GM12878 (cell line): ENCODE measurements around the gene C1orf210.

Source experiments
- CTCF ChIP-seq, 3 experiments: IDR thresholded peaks in 2 of 3; conservative IDR thresholded peaks in 1 of 3; 2 replicates each; pipeline ENCODE4 v1.5.1; 2011; ENCODE audit warnings: low read depth in 3 of 3, low read length in 3 of 3, mild to moderate bottlenecking in 3 of 3, control low read depth in 2 of 3, moderate library complexity in 2 of 3, inconsistent platforms in 1 of 3, mixed read lengths in 1 of 3; ENCODE audit not compliant: control insufficient read depth in 2 of 3, insufficient read depth in 1 of 3; ENCODE audit errors: extremely low read depth in 1 of 3
- SMAD1 ChIP-seq: fragments of 450-650 bp; IDR thresholded peaks from 2 replicates; pipeline ENCODE4 v1.6.1; 2018; ENCODE audit warnings: mild to moderate bottlenecking, low read depth; ENCODE audit not compliant: partially characterized antibody
- TAF1 ChIP-seq: IDR thresholded peaks from 2 replicates; pipeline ENCODE4 v1.6.1; 2011; ENCODE audit warnings: mild to moderate bottlenecking, low read depth, low read length, borderline replicate concordance

- TF ChIP-seq SMAD1 (no peak), CTCF (IDR thresholded peaks at IDR 0.05 in 2 of 3, conservative IDR thresholded peaks at IDR 0.05 in 1 of 3; ENCODE audit: control insufficient read depth in 2 of 3, extremely low read depth in 1 of 3, insufficient read depth in 1 of 3, low read depth in 3 of 3, low read length in 3 of 3) (no peak), TAF1 (no peak)
Observed at GRCh38 chr1:43292216-43292615, 6.8 kb upstream of the C1orf210 start.
